Mammary epithelial cell (primary cell): Measurements from ENCODE around the gene NUP62.

Source experiments
- CTCF ChIP-seq, 2 donors: IDR thresholded peaks in 1 of 2; conservative IDR thresholded peaks in 1 of 2; 2 replicates each; pipeline ENCODE4 v1.5.1; 2011 to 2012; ENCODE audit warnings: inconsistent platforms in 2 of 2, low read length in 2 of 2, mild to moderate bottlenecking in 2 of 2, control low read depth in 1 of 2, low read depth in 1 of 2; ENCODE audit not compliant: insufficient read depth in 1 of 2; ENCODE audit errors: extremely low read depth in 1 of 2
- EZH2 ChIP-seq: IDR thresholded peaks from 2 replicates; pipeline ENCODE4 v1.6.1; 2012; ENCODE audit warnings: low read length, inconsistent platforms, borderline replicate concordance

DNA sequence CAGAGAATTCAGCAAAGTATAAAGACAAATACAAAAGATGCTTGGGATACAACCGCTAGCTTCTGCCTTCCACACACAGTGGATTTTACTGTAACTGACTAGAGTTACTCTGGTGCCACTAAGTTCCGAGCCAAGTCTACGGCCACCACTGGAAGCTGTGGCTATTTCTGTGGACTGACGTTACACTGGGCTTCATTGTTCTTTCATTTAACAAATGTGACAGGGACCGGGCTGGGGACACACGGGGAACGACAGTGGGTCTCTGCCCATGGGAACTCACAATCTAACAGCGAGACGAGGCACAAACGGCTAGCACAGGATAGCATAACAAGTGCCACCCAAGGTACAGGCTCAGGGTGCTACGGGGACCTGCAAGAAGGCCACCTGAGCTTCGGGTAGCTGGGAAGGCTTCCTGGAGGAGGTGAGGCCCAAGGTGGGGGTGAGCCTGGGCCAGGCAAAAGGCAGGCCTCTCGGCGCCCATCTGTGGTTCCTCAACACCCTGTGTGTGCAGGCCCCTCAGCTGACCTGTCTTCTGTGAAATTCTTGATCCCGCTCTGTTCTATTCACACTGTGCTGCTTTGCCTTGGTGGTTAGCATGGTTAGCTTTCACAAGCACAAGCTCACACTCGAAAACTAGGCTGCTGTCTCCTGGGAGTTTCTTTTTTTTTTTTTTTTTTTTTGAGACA lies 22.3 kb downstream of the NUP62 start:
- TF ChIP-seq CTCF (conservative IDR thresholded peaks at IDR 0.05 in 1 of 2, IDR thresholded peaks at IDR 0.05 in 1 of 2; ENCODE audit: extremely low read depth in 1 of 2, insufficient read depth in 1 of 2, low read depth in 1 of 2, low read length in 2 of 2) (no peak), EZH2 (no peak)
